PC-9 (cell line): ENCODE data around the gene ACER1.

Source experiments
- CTCF ChIP-seq: fragments of 200-600 bp; sonication (generic); conservative IDR thresholded peaks from 2 replicates; pipeline ENCODE4 v1.6.1; 2017; ENCODE audit warnings: mixed run types, antibody characterized with exemption, mild to moderate bottlenecking, moderate library complexity
- EZH2 ChIP-seq: fragments of 200-600 bp; sonication (generic); IDR thresholded peaks from 2 replicates; pipeline ENCODE4 v1.8.0; 2017; ENCODE audit warnings: antibody characterized with exemption, low read depth

GRCh38 chr19:6374711-6375410, 41.4 kb upstream of the ACER1 start:
- TF ChIP-seq CTCF: no peak
- no peak for TF ChIP-seq EZH2
